Thoracic aorta (tissue), 2 donors: ENCODE results near the gene AHCTF1. TPM values are rescaled to one million over a fixed set of nuclear protein-coding genes. Genes with fewer than 3 reads are reported as not detected.

Experiments used
- ATAC-seq: fragments of 150-250 bp; one replicate; pipeline ENCODE4 v1.8.0; 2017; ENCODE audit warnings: low read depth; ENCODE audit not compliant: insufficient number of reproducible peaks, low FRiP score
- DNase-seq: peaks from one replicate; pipeline ENCODE4 v3.0.0-alpha.2; 2020; ENCODE audit warnings: low spot score
- H3K27ac ChIP-seq, 2 donors: fragments of 200-600 bp; sonication (generic); 1 replicate in 1 of 2; 2 replicates in 1 of 2; pipeline ENCODE4 v1.5.1; 2016; ENCODE audit warnings: mild to moderate bottlenecking in 2 of 2, moderate library complexity in 2 of 2
- H3K27me3 ChIP-seq: fragments of 200-600 bp; sonication (generic); replicated peaks from 2 replicates; pipeline ENCODE4 v1.6.0; 2016; ENCODE audit warnings: mild to moderate bottlenecking; ENCODE audit not compliant: insufficient read depth
- H3K36me3 ChIP-seq: fragments of 200-600 bp; sonication (generic); one replicate; pipeline ENCODE4 v1.5.1; 2016
- H3K4me1 ChIP-seq, 2 donors: fragments of 200-600 bp; sonication (generic); 1 replicate in 1 of 2; 2 replicates in 1 of 2; pipeline versions ENCODE4 v1.5.1 to v1.6.0; 2016; ENCODE audit warnings: low read depth in 2 of 2, mild to moderate bottlenecking in 1 of 2; ENCODE audit not compliant: control insufficient read depth in 1 of 2
- H3K4me3 ChIP-seq: fragments of 200-600 bp; sonication (generic); 2 replicates; pipeline ENCODE4 v1.5.1; 2016; ENCODE audit warnings: mild to moderate bottlenecking
- H3K9me3 ChIP-seq: fragments of 200-600 bp; sonication (generic); 2 replicates; pipeline ENCODE4 v1.5.1; 2016
- total RNA-seq, 2 donors: library from RNA; depleted of rRNA; stranded (reverse); fragments of >200 nt; gene quantifications; one replicate each; pipeline versions ENCODE4 v1.1.0 to v1.2.3, GENCODE V29; 2016
- TF ChIP-seq, protein P1 (sequence below): fragments of 200-600 bp; sonication (generic); IDR thresholded peaks from one replicate; pipeline ENCODE4 v1.5.1; 2019; ENCODE audit warnings: antibody characterized with exemption

AHCTF1 gene
- total RNA-seq, 2 donors from 2014 or later, result 36.3 to 69.2 TPM

- H3K4me1 ChIP-seq, result peaks cover 0 to 8% of the 10 kb centered on the region in 2 donors
- TF ChIP-seq, protein P1, sequence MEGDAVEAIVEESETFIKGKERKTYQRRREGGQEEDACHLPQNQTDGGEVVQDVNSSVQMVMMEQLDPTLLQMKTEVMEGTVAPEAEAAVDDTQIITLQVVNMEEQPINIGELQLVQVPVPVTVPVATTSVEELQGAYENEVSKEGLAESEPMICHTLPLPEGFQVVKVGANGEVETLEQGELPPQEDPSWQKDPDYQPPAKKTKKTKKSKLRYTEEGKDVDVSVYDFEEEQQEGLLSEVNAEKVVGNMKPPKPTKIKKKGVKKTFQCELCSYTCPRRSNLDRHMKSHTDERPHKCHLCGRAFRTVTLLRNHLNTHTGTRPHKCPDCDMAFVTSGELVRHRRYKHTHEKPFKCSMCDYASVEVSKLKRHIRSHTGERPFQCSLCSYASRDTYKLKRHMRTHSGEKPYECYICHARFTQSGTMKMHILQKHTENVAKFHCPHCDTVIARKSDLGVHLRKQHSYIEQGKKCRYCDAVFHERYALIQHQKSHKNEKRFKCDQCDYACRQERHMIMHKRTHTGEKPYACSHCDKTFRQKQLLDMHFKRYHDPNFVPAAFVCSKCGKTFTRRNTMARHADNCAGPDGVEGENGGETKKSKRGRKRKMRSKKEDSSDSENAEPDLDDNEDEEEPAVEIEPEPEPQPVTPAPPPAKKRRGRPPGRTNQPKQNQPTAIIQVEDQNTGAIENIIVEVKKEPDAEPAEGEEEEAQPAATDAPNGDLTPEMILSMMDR, result no peak
- DNase-seq, result no peak
- no peaks in the 10 kb centered on the region for H3K27me3 ChIP-seq
- H3K27ac ChIP-seq, result no peak overlapping the region
- no peaks in the 10 kb centered on the region for H3K36me3 ChIP-seq
- ATAC-seq, result no peak
- H3K9me3 ChIP-seq, result no peaks in the 10 kb centered on the region
- H3K4me3 ChIP-seq, result no peak overlapping the region
These were observed 140.3 kb downstream of the AHCTF1 start for GRCh38 chr1:246791303-246791918.

DNA sequence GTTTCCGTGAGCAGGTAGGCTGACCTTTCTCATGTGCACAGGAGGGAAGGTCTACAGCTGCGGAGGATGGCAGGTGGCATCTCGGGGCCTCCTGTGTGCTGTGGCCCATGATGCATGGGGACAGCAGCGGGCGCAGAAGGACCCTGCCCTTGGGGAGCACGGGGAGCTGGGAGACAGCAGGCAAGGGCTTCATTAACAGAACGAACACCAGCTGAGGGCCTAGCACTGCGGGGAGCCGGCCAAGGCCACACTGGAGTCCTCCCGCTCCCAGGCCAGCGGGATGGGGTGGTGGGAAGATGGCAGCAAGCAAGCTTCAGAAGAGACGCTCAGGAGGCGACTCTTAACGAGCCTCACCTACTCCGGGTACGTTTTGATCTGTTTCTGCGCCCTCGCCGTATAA is 140.9 kb downstream of the AHCTF1 start:
- no peaks in the 10 kb centered on the region for H3K27me3 ChIP-seq
- no peak overlapping the region for H3K4me3 ChIP-seq
- H3K9me3 ChIP-seq, result no peaks in the 10 kb centered on the region
- H3K4me1 ChIP-seq, result peaks cover 0 to 8% of the 10 kb centered on the region in 2 donors
- H3K36me3 ChIP-seq, result no peaks in the 10 kb centered on the region
- ATAC-seq (no peak), DNase-seq (no peak)
- no peak overlapping the region for H3K27ac ChIP-seq
- TF ChIP-seq, protein P1, result no peak

DNA sequence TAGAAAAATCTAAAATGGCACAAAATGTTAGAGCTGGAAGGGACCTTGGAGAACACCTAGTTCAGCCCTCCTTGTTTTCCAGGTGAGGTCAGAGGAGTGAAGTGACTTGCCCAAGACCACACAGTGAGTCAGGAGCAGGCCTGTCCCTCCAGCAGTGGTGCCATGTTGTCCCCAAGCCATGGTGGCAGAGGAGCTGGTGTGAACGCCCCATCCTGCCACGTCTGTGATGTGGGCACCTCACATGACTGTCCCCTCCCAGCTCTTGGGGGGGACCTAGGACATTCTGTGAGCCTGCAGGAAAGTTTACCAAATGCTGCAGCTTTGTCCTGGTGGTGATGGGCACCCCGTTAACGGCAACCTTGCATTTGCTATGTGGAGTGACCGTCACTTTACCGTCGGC is 141.4 kb downstream of the AHCTF1 start:
- TF ChIP-seq, protein P1, result no peak
- ATAC-seq, result no peak

DNA sequence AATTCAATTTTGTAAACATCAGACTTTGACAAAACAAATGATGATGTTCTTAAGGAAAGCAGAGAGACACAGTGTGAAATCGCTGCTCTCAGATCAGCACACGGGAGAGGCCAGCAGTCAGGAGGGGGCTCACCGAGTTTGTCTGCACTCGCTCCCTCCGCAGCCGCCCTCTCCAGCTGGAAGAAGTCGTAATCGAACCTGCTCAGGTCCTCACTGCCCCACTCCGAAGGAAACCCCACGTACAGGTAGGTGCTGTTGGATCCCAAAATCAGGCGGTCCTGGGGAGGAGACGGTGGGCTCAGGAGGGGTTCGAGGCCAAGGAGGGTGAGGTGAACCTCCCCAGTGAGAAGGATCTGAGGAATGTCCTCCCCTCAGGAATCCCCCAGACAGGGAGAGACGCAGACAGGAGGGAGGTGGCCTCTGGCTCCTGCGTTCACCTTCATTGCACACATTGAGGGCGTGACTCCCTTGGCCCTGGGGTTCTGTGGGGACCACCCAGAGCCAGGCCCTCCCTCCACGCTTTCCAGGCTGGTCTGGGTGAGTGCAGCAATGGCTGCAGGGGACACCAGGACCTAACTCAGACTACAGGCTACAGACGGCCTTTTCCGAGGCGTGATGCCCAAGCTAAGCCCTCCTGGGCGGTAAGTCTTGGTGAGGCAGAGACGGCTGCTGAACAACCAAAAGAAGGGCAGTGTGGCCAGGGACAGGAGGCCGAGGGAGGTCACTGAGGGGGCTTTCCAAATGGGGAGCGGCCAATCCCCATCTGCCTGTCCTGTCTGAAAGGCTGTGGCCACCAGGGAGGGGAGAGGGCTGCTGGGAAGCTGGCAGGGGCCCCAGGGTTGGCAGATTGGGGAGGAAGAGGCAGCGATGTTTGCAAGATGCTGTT is 142.1 kb downstream of the AHCTF1 start:
- DNase-seq, result no peak
- Histone ChIP-seq H3K4me3 (no peak overlapping the region), H3K27me3 (no peaks in the 10 kb centered on the region), H3K36me3 (no peaks in the 10 kb centered on the region), H3K4me1 (peaks cover 0 to 8% of the 10 kb centered on the region in 2 donors), H3K27ac (no peak overlapping the region), H3K9me3 (no peaks in the 10 kb centered on the region)
- TF ChIP-seq, protein P1, result no peak
- ATAC-seq, result no peak

More for the DNA sequence above, 141.4 kb downstream of the AHCTF1 start:
- no peaks in the 10 kb centered on the region for H3K9me3 ChIP-seq
- no peaks in the 10 kb centered on the region for H3K36me3 ChIP-seq
- no peak for DNase-seq
- H3K4me1 ChIP-seq, result peaks cover 0 to 8% of the 10 kb centered on the region in 2 donors
- no peak overlapping the region for H3K4me3 ChIP-seq
- no peaks in the 10 kb centered on the region for H3K27me3 ChIP-seq
- H3K27ac ChIP-seq, result no peak overlapping the region

Other genes with a start within 250 kb of the AHCTF1 start
- gene SCCPDH, start 207.5 kb downstream of the AHCTF1 start, total RNA-seq, result 10 to 100 TPM; 12.8 to 14.4 TPM
- gene ZNF695, start 76.1 kb upstream of the AHCTF1 start, total RNA-seq, result not detected
- gene ZNF670, start 146.9 kb upstream of the AHCTF1 start, total RNA-seq, result 1 to 10 TPM; 1.1 to 5.2 TPM
- gene ZNF669, start 172.4 kb upstream of the AHCTF1 start, total RNA-seq, result 1 to 10 TPM; 3.2 to 4.2 TPM
- gene ZNF124, start 240.1 kb upstream of the AHCTF1 start, total RNA-seq, result 10 to 100 TPM; 19.9 to 28.9 TPM